Right lung (tissue), 5 donors: ENCODE data around the gene PRXL2C. TPM values are rescaled to one million over a fixed set of nuclear protein-coding genes. Genes with fewer than 3 reads are reported as not detected.
"Not testable (repeated sequence)": the region's sequence is repeated elsewhere in the genome, so short reads cannot be mapped to it uniquely, and the experiment has no call there.

ENCODE experiments used
- DNase-seq, 2 donors: peaks; one replicate each; pipeline ENCODE4 v3.0.0-alpha.2; 2013
- polyA plus RNA-seq, 5 donors: library from polyadenylated mRNA; unstranded; fragments of 120-200 nt; gene quantifications; one replicate each; pipeline versions ENCODE4 v1.2.1 to v1.2.3, GENCODE V29; 2013; ENCODE audit warnings: inconsistent platforms in 1 of 5, low replicate concordance in 1 of 5; ENCODE audit not compliant: insufficient read length in 5 of 5, insufficient read depth in 1 of 5

The PRXL2C gene
- polyA plus RNA-seq, 5 donors = 5.1 to 8.1 (median 6.0) TPM

DNA sequence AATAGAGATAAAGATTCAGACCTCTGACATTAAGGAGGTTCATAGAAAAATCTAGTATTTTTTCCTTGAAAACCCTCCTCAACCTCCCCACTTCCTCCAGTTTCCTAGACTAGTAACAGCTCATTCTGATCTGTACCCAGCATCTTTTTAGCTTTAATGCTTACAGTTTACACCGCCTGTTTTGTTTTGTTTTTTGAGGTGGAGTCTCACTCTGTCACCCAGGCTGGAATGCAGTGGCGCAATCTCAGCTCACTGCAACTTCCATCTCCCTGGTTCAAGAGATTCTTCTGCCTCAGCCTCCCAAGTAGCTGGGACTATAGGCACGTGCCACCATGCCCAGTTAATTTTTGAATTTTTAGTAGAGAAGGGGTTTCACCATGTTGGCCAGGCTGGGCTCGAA lies 40.5 kb downstream of the PRXL2C start:
- DNase-seq = not testable (repeated sequence)

DNA sequence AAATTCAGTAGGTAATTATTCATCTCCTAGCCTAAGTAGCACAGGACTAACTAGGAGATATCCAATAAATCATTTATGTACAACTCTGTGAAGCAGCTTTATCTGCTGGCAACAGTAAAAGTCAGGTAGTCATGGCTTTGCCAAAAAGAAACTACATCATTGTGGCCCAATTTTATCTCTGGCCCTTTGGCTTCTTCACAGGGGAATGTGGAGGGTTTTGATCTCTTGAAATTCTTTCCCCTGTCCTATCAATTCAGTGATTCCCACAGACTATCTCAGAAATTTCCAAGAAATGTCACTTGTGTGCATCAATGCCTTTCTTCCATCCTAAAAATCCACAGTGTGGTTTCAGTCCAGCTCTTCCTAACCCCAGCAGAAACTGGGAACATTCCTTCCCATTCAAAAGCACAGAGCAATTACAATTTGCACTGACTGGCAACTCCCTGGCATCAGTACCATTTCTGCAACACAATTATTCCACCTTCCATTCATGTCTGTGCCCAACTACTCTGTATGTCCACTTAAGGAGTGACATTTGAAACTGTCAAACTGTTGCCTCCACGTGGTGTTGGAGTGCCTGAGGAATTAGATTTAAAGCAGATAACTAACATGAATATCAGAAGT lies 42.0 kb downstream of the PRXL2C start:
- DNase-seq = no peak

DNA sequence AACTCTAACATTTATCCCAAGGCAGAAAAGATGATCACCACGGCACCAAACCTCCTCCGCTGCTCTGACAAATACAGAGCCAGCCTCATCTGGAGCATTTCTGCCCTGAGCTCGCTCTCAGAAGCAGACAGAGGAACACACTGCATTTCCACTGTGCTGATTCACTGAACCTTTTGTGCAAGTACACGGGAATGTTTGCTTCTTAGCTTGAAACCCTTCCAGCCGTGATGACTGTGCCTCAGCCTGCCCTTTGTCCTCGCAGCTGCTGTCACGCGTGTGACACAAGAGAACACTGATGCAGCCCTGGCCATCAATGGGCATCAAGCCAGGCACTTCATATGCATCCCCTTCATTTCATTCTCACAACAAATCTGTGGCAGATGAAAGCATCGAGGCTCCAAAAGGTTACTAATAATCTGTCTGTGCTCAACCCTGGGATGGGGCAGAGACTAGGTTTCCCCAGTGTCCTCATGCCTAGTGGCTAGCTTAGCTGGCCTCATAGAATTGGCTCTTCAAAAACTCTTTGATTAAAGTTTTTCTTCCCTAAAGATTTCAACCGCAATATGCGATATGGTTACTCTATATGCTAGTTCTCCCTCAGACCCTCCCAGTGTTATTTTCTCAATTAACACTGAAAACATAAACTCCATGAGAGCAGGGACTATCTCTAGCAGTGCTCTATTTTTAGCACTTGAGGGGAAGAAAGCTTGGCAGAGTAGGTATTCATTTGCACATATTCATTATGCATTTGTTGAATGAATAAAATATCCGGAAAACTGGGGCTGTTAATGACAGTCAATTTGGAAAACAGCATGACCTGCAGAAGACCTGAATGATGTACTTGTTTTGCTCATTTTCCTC lies 42.8 kb downstream of the PRXL2C start:
- DNase-seq = no peak

DNA sequence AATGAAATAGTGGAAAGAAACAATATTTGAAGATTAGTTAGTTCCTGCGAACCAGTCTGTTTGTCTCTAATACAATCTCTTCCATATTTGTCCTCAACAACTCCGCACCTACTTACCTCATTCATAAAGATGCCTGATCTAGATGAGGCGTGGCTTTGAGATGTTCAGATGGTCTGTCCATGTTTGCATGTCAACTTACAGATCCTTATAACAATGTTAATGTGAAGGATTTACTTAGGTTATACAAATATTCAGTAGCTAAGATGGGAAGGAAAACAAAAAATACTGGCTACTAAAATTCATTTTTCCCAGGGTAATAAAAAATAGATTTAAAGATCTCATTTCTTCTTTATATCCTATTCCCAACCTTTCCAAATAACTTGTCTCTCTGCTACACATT lies 43.8 kb downstream of the PRXL2C start:
- no peak for DNase-seq

DNA sequence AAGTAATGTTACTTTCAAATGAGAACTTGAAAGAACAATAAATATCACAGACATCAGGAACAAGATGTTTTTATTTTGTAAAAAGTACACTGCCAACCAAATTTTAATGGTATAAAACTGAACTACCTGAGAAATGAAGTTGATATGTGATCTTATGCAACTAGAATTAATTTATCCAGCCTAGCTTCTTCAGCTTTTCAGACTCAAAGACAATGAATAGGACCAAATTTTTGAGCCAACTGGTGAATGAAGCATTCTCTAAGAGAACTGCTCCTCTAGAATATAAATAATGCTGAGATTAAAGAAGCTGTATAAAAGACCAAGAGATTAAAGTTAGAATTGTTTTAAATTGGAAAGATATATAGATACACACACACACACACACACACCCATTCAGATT lies 45.4 kb downstream of the PRXL2C start:
- no peak for DNase-seq

DNA sequence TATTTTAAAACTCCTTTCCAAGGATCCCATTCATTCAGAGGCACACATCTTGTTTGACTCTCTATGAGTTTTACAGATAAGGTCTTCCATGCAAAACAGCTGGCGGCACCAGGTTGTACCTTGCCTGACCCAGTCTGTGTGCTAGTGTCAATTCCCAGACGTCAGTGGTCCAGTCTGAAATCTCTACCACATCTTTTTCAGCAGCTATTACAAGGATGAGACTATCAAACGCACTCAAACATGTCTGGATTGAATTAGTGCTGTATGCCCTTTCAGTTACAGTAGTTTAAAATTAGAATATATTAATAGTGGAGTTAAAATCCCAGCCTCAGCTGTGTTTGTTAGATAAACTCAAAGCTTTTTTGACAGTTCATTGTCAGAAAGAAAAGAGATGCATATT lies 47.1 kb downstream of the PRXL2C start:
- no peak for DNase-seq

DNA sequence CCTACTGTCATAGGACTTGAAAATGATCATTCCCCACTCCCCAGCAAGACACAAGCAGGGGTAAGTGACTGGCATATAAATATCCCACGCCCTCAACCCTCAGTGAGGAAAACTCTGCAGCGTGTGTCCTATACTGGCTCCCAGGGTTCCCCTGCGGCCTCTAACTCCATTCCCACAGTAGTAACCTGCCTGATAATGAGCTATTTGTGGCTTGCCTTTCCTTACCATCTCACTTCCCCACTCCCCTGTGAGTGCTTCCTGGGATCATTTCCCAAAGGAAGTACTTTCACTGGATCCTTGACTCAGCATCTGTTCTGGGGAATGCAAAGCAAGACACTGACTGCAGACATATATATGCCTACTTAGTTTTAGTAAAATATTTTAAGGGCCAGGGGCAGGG lies 49.8 kb downstream of the PRXL2C start:
- no peak for DNase-seq

DNA sequence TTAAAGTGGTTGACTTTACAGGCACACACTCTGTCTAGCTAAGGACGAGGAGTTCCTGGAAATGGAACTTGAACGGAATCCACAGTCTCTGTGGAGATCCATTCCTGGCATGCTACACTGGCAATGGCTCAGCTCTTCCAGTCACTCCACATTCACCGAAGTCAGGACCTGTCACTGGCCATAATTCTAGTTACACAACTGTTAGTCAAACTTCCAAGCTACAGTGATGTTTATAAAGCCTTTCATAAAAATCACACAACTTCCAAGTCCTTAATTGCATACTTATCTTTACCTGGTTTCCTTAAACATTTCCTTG lies 51.2 kb downstream of the PRXL2C start:
- no peak for DNase-seq

DNA sequence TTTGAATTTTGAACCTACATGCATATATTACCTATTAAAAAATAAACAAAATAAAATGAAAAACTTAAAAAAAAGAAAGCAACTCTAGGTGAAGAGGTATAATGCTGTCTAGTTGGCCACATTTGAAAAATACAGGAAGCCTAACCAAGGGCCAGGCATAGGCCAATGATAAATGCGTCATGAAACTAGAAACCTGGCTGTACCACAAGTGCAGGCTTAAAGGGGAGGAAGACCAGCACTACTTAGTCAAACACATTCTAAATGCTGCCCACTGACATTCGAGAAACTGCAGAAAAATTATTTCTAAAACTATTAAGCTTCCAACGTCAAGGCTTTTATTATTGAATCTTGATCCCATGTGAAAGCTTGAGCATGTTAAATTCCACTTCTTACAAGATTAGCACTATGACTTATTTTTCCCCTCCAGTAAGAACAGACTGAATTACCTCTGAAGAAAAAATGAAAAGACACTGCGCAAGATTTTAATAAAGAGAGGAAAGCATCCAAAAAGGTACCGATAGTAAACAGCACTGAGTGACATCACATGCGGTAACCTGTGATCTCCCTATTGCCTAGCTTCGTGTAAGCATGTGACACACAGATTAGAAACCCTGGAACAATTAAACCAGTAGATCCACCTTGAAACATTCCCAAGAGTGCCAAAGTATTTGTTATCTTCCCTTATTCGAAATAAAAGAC lies 51.7 kb downstream of the PRXL2C start:
- no peak for DNase-seq

DNA sequence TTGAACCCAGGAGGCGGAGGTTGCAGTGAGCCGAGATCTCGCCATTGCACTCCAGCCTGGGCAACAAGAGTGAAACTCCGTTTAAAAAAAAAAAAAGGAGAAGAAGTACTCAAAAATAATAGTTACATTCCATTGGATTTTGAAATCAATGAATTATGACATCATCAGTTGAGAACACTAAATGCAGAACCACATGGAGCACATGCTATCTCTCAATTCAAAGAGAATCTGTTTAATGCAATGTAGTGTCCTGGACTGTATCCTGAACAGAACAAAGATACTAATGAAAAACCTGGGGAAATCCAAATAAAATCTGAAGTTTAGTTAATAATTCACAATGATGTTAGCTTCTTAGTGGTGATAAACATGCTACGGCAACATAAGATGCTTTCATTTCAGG lies 55.8 kb downstream of the PRXL2C start:
- DNase-seq = no peak

DNA sequence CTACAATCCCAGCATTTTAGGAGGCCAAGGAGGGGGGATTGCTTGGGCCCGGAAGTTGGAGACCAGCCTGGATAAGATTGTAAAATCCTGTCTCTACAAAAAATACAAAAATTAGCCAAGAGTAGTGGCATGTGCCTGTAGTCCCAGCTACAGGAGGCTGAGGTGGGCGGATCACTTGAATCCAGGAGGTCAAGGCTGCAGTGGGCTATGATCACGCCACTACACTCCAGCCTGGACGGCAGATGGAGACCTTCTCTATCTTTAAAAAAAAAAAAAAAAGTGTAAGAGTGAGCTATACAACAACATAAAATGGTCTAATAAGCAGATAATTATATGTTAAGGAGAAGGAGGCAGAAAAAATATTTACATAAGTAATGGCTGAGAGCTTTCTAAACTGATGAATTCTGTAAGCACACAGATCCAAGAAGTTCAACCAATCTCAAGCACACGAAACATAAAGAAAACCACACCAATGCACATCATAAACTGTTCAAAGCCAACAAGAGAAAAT lies 58.5 kb downstream of the PRXL2C start:
- no peak for DNase-seq

Other genes starting within 250 kb of the PRXL2C start
- 10 to 100 TPM in 4 of 5 donors, 1 to 10 TPM in 1; 9.0 to 15.1 (median 10.8) TPM for gene ZNF367, start 236.9 kb downstream of the PRXL2C start, polyA plus RNA-seq
- gene HABP4, start 205.1 kb downstream of the PRXL2C start, polyA plus RNA-seq = 10 to 100 TPM in 2 of 5 donors, 1 to 10 TPM in 3; 8.0 to 12.4 (median 9.8) TPM
- 10 to 100 TPM; 13.6 to 21.1 (median 17.2) TPM for gene CDC14B, start 35.5 kb downstream of the PRXL2C start, polyA plus RNA-seq
- gene ZNF510, start 122.8 kb upstream of the PRXL2C start, polyA plus RNA-seq = 10 to 100 TPM; 10.4 to 21.0 (median 18.0) TPM
- gene ZNF782, start 199.2 kb upstream of the PRXL2C start, polyA plus RNA-seq = 10 to 100 TPM in 1 of 5 donors, 1 to 10 TPM in 4; 4.4 to 10.6 (median 7.5) TPM